Osteoblast (primary cell): ENCODE data around the gene OXLD1. TPM values are rescaled to one million over a fixed set of nuclear protein-coding genes. Genes with fewer than 3 reads are reported as not detected.
A peak's percentile ranks its signal among the peaks of the same experiment; 100 is the strongest.

Experiments used
- DNase-seq: peaks from one replicate; pipeline ENCODE4 v3.0.0; 2011; ENCODE audit warnings: low spot score, mixed read lengths; ENCODE audit not compliant: insufficient read length; ENCODE audit errors: missing footprints
- H2AFZ ChIP-seq: 2 replicates; pipeline ENCODE4 v1.6.0; 2011; ENCODE audit warnings: mild to moderate bottlenecking, low read length
- H3K27ac ChIP-seq: 2 replicates; pipeline ENCODE4 v1.5.1; 2011; ENCODE audit warnings: mild to moderate bottlenecking, low read depth, low read length, moderate library complexity
- H3K27me3 ChIP-seq: 2 replicates; pipeline ENCODE4 v1.6.0; 2012; ENCODE audit warnings: mild to moderate bottlenecking, control low read depth, inconsistent platforms, low read length, moderate library complexity; ENCODE audit not compliant: insufficient read depth
- H3K36me3 ChIP-seq: 2 replicates; pipeline ENCODE4 v1.5.1; 2011; ENCODE audit warnings: mild to moderate bottlenecking, low read length, control low read depth, moderate library complexity; ENCODE audit not compliant: insufficient read depth
- H3K4me1 ChIP-seq: 2 replicates; pipeline ENCODE4 v1.5.1; 2011; ENCODE audit warnings: mild to moderate bottlenecking, low read length, control low read depth, moderate library complexity; ENCODE audit not compliant: insufficient read depth
- H3K4me2 ChIP-seq: 2 replicates; pipeline ENCODE4 v1.6.0; 2011; ENCODE audit warnings: mild to moderate bottlenecking, low read length; ENCODE audit not compliant: insufficient read depth
- H3K4me3 ChIP-seq: fragments of 200-600 bp; sonication (generic); 3 replicates; pipeline ENCODE4 v1.5.1; 2012; ENCODE audit warnings: mild to moderate bottlenecking, low read length, inconsistent platforms; ENCODE audit not compliant: insufficient read depth
- H3K79me2 ChIP-seq: 2 replicates; pipeline ENCODE4 v1.6.0; 2012; ENCODE audit warnings: mild to moderate bottlenecking, low read length, control low read depth, inconsistent platforms; ENCODE audit not compliant: insufficient read depth
- H3K9me3 ChIP-seq: 2 replicates; pipeline ENCODE4 v1.5.1; 2011; ENCODE audit warnings: low read depth, low read length, control low read depth
- H4K20me1 ChIP-seq: 2 replicates; pipeline ENCODE4 v1.6.0; 2012; ENCODE audit warnings: mild to moderate bottlenecking, low read length, control low read depth; ENCODE audit not compliant: insufficient read depth
- total RNA-seq: library from RNA; depleted of rRNA; stranded (reverse); fragments of >200 nt; gene quantifications from 2 replicates; pipeline ENCODE4 v1.2.3, GENCODE V29; 2012
- TF ChIP-seq, protein P1 (sequence below): IDR thresholded peaks from 2 replicates; pipeline ENCODE4 v1.5.1; 2011; ENCODE audit warnings: mild to moderate bottlenecking, low read depth, low read length, moderate library complexity; ENCODE audit errors: extremely low read depth

Gene OXLD1
- total RNA-seq, 1 donor, result 21.0 TPM

DNA sequence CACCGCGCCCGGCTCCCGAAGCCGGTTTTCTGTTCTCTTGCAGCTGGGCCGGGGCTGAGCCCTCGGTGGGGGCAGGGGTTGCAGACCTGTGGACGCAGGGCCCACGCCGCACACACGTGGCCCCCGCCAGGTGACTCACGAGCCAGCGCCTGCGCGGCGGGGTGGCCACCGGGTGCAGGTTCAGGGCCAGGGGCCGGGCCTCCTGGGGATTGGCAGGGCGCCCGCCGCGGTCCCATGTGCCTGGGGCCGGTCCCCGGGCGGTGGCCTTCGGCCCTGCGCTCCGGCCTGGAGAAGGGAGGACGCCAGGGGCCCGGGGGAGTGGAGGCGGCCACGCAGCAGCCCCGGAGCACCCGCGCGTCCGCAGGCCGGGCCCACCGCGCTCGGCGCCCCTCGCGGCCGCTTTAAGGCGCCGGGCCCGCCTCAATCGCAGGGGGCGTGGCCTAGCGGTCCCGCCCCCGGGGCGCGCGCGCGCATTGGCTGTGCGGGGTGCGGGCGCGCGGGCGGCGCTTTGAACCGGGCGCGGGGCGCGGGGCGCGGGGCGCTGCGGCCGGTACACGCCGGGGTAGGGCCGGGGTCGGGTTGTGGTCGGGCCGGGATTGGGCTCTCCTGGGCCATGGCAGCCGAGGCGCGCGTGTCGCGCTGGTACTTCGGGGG is 45.5 kb upstream of the OXLD1 start, which contains the start of gene SLC25A10:
TSS of gene SLC25A10 (plus strand) at position 471 of the 654 bp plus-strand sequence. CDS start at position 614, 143 bp downstream.
- DNase-seq, result peak; percentile 100
- Histone ChIP-seq H3K36me3 (peaks cover 12% of the 10 kb centered on the region), H3K4me2 (peak within 1 kb of the TSS; percentile 87), H3K9me3 (no peaks in the 10 kb centered on the region), H3K27me3 (no peaks in the 10 kb centered on the region), H3K4me3 (peak within 1 kb of the TSS; percentile 77), H3K27ac (no peak within 1 kb of the TSS), H4K20me1 (peaks cover 10% of the 10 kb centered on the region), H3K79me2 (peaks cover 3% of the 10 kb centered on the region), H2AFZ (peak within 1 kb of the TSS; percentile 35), H3K4me1 (peaks cover 27% of the 10 kb centered on the region)
- TF ChIP-seq, protein P1, sequence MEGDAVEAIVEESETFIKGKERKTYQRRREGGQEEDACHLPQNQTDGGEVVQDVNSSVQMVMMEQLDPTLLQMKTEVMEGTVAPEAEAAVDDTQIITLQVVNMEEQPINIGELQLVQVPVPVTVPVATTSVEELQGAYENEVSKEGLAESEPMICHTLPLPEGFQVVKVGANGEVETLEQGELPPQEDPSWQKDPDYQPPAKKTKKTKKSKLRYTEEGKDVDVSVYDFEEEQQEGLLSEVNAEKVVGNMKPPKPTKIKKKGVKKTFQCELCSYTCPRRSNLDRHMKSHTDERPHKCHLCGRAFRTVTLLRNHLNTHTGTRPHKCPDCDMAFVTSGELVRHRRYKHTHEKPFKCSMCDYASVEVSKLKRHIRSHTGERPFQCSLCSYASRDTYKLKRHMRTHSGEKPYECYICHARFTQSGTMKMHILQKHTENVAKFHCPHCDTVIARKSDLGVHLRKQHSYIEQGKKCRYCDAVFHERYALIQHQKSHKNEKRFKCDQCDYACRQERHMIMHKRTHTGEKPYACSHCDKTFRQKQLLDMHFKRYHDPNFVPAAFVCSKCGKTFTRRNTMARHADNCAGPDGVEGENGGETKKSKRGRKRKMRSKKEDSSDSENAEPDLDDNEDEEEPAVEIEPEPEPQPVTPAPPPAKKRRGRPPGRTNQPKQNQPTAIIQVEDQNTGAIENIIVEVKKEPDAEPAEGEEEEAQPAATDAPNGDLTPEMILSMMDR, result no peak

DNA sequence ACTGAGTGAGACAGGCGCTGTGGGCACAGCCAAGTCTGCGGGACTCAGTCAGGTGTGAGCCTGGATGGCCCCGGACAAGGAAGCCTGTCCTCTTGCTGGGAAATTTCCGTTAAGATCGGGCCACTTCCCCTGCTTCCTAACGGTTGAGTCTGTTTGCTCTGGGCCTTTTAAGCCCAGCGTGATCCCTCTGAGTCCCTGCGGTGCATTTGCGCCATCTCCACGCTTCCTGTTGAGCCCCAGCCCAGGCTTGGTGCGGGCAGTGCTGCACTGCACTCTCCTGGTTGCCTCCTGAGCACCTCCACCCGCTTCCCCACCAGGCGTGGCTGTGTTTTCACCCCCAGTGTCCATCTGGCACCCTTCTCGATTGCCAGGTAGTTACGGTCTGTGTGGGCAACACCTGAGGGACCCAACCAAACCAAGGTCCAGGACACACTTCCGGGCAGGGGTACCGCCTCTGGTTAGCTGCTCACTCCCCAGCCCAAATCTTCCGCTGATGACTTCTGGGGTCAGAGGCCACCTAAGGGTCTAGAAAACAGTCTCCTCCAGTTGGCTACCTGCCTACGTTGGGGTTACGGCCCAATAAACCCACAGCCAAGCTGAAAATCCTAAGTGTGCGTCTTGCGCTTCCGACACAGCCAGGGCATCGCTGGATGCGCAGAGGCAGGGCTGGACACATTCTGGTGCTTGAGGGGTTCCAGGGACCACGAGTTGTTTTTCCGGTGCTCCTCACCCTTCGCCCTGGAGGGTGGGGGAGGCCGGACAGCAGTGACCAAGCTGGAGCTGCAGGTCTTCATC is 44.3 kb upstream of the OXLD1 start:
- H4K20me1 ChIP-seq, result peaks cover 12% of the 10 kb centered on the region
- no peak overlapping the region for H3K27ac ChIP-seq
- TF ChIP-seq, protein P1, result no peak
- no peaks in the 10 kb centered on the region for H3K9me3 ChIP-seq
- H3K36me3 ChIP-seq, result peaks cover 21% of the 10 kb centered on the region
- peak overlapping the region; percentile 77 for H3K4me3 ChIP-seq
- peaks cover 27% of the 10 kb centered on the region for H3K4me1 ChIP-seq
- H3K27me3 ChIP-seq, result no peaks in the 10 kb centered on the region
- peak; percentile 87 for DNase-seq
- peak overlapping the region; percentile 82 for H3K4me2 ChIP-seq
- peaks cover 6% of the 10 kb centered on the region for H3K79me2 ChIP-seq
- no peak overlapping the region for H2AFZ ChIP-seq

DNA sequence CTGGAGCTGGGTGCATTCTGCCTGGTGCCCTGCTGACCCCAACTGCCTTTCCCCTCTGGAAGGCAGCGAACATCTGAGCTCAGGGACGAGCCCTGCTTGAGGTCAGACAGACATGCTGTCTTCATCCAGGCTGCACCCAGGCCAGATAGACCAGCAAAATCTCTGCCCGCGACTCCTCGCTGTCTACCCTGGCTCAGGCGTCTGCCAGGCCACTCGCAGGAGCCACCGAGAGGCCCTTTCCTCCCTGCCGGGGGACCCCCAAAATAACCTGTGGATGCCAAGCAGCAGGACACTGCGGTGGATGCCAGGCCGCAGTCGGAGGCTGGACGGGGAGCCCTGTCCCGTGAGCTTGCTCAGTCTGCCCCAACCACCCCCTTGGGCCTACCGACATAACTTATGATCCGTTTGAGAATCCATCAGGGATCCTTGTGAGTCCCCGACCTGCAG is 42.4 kb upstream of the OXLD1 start:
- TF ChIP-seq, protein P1, result no peak
- H4K20me1 ChIP-seq, result peaks cover 9% of the 10 kb centered on the region
- H3K4me3 ChIP-seq, result no peak overlapping the region
- peaks cover 26% of the 10 kb centered on the region for H3K36me3 ChIP-seq
- H3K9me3 ChIP-seq, result no peaks in the 10 kb centered on the region
- peaks cover 22% of the 10 kb centered on the region for H3K79me2 ChIP-seq
- no peak overlapping the region for H2AFZ ChIP-seq
- H3K4me1 ChIP-seq, result peaks cover 36% of the 10 kb centered on the region
- no peaks in the 10 kb centered on the region for H3K27me3 ChIP-seq
- H3K27ac ChIP-seq, result no peak overlapping the region
- H3K4me2 ChIP-seq, result no peak overlapping the region
- peak; percentile 74 for DNase-seq
